Stimulated activated naive CD8-positive, alpha-beta T cell treated with anti-CD3 and anti-CD28 coated beads, Interleukin-15, Interleukin-2, amounts not matched to agents 100 ng/mL and 50 ng/mL, for 24 hours (primary cell): Measurements from ENCODE around the gene RPS21.

Experiments used
- H3K27ac Mint-ChIP-seq: one replicate; pipeline ENCODE4 v1.8.0; 2021; ENCODE audit warnings: mild to moderate bottlenecking, mixed read lengths
- H3K27me3 Mint-ChIP-seq: one replicate; pipeline ENCODE4 v1.8.0; 2021; ENCODE audit warnings: mixed read lengths
- H3K36me3 Mint-ChIP-seq: one replicate; pipeline ENCODE4 v1.8.0; 2021; ENCODE audit warnings: low read depth, mixed read lengths
- H3K4me1 Mint-ChIP-seq: one replicate; pipeline ENCODE4 v1.8.0; 2021; ENCODE audit warnings: low read depth, mixed read lengths
- H3K4me3 Mint-ChIP-seq: one replicate; pipeline ENCODE4 v1.8.0; 2021; ENCODE audit warnings: mild to moderate bottlenecking, mixed read lengths
- H3K9me3 Mint-ChIP-seq: one replicate; pipeline ENCODE4 v1.8.0; 2021; ENCODE audit warnings: mixed read lengths

The RPS21 gene

DNA sequence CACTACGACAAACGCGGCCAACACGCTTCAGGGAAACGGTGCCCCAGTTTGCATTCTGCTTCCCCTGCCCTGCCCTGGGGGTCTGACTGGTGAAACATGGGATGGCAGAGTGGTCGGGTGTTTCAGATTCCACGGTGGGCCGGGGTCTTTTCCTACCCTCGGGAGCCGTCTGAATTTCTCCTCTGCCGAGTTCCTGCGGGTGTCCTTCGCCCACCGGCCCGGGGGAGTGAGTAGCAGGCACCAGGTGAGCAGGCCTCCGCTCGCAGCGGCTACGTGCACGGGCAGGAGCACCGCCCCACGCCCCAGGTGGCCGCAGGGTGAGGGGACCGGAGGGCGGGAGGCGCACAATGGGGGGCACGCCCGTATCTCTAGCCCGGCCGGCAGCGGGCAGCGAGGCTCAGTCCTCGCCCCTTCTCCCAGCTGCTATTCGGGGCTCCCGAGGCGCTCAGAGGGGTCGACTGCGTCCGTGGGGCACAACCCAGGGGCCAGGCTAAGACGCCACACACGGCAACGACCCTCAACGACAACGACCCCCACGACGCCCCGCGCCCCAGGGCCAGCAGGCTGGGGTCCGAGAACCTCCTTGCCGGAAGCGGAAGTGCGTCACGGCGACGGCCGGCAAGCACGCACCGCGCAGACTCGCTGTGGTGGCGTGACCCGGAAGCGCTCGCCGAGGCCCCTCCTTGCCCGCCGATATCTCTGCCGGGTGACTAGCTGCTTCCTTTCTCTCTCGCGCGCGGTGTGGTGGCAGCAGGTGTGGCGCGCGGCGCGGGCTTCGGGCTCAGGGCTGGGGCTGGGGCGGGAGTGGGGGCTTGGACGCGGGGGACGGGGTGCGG, at the start of gene RPS21:
Gene RPS21, plus strand, starts transcription at position 721 of the 836 bp plus-strand sequence. CDS start 236 bp downstream, outside the sequence.
- peaks cover 59% of the 10 kb centered on the region for H3K36me3 Mint-ChIP-seq
- no peaks in the 10 kb centered on the region for H3K27me3 Mint-ChIP-seq
- peak within 1 kb of the TSS; percentile 96 for H3K4me3 Mint-ChIP-seq
- peaks cover 56% of the 10 kb centered on the region for H3K4me1 Mint-ChIP-seq
- H3K9me3 Mint-ChIP-seq, result peaks cover 6% of the 10 kb centered on the region
- peak within 1 kb of the TSS; percentile 96 for H3K27ac Mint-ChIP-seq

GRCh38 chr20:62337558-62338293, 49.2 kb upstream of the RPS21 start:
- Mint-ChIP-seq H3K4me3 (no peak overlapping the region), H3K9me3 (no peaks in the 10 kb centered on the region), H3K27ac (no peak overlapping the region), H3K4me1 (peaks cover 12% of the 10 kb centered on the region), H3K27me3 (peaks cover 7% of the 10 kb centered on the region), H3K36me3 (no peaks in the 10 kb centered on the region)

- Mint-ChIP-seq H3K9me3 (no peaks in the 10 kb centered on the region), H3K27me3 (peaks cover 7% of the 10 kb centered on the region), H3K4me3 (no peak overlapping the region), H3K36me3 (no peaks in the 10 kb centered on the region), H3K27ac (no peak overlapping the region), H3K4me1 (peaks cover 12% of the 10 kb centered on the region)
Measured at GRCh38 chr20:62338294-62338620, 48.6 kb upstream of the RPS21 start.

- peak overlapping the region; percentile 1 for H3K4me3 Mint-ChIP-seq
- H3K27ac Mint-ChIP-seq, result no peak overlapping the region
- peaks cover 7% of the 10 kb centered on the region for H3K27me3 Mint-ChIP-seq
- no peaks in the 10 kb centered on the region for H3K9me3 Mint-ChIP-seq
- H3K36me3 Mint-ChIP-seq, result no peaks in the 10 kb centered on the region
- peaks cover 12% of the 10 kb centered on the region for H3K4me1 Mint-ChIP-seq
Measured at GRCh38 chr20:62339647-62340062, 47.2 kb upstream of the RPS21 start.

GRCh38 chr20:62342910-62343309, 44.0 kb upstream of the RPS21 start:
- H3K27me3 Mint-ChIP-seq, result peaks cover 7% of the 10 kb centered on the region
- H3K36me3 Mint-ChIP-seq, result no peaks in the 10 kb centered on the region
- H3K27ac Mint-ChIP-seq, result no peak overlapping the region
- H3K9me3 Mint-ChIP-seq, result peaks cover under 1% of the 10 kb centered on the region
- H3K4me3 Mint-ChIP-seq, result no peak overlapping the region
- peaks cover 11% of the 10 kb centered on the region for H3K4me1 Mint-ChIP-seq

DNA sequence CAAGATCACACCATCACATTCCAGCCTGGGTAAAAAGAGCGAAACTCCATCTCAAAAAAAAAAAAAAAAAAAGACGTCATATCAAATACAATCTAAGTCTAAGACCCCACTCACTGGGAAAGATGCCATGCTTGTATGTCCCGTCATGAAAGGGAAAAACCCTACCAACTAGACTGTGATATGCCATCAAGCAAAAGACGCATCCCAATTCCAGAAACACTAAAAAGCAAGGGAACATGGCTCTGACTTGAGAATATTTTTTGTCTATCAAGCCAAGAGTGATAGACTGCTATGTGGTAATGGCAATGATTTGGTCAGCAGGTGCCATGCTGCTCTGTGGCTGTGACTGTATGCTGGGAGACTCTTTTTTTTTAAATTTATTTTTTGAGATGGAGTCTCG, 42.8 kb upstream of the RPS21 start:
- H3K27ac Mint-ChIP-seq, result no peak overlapping the region
- H3K4me3 Mint-ChIP-seq, result no peak overlapping the region
- H3K36me3 Mint-ChIP-seq, result no peaks in the 10 kb centered on the region
- peaks cover 7% of the 10 kb centered on the region for H3K27me3 Mint-ChIP-seq
- H3K9me3 Mint-ChIP-seq, result peaks cover 7% of the 10 kb centered on the region
- peaks cover 8% of the 10 kb centered on the region for H3K4me1 Mint-ChIP-seq

GRCh38 chr20:62344782-62345181, 42.1 kb upstream of the RPS21 start:
- Mint-ChIP-seq H3K27me3 (peaks cover 3% of the 10 kb centered on the region), H3K27ac (no peak overlapping the region), H3K36me3 (no peaks in the 10 kb centered on the region), H3K4me3 (no peak overlapping the region), H3K4me1 (peaks cover 3% of the 10 kb centered on the region), H3K9me3 (peaks cover 11% of the 10 kb centered on the region)

- H3K4me3 Mint-ChIP-seq, result no peak overlapping the region
- H3K27me3 Mint-ChIP-seq, result no peaks in the 10 kb centered on the region
- no peaks in the 10 kb centered on the region for H3K36me3 Mint-ChIP-seq
- peaks cover 11% of the 10 kb centered on the region for H3K9me3 Mint-ChIP-seq
- H3K27ac Mint-ChIP-seq, result no peak overlapping the region
- H3K4me1 Mint-ChIP-seq, result no peaks in the 10 kb centered on the region
Measured at GRCh38 chr20:62345681-62346370, 41.1 kb upstream of the RPS21 start.

GRCh38 chr20:62346398-62347150, 40.3 kb upstream of the RPS21 start:
- Mint-ChIP-seq H3K4me1 (no peaks in the 10 kb centered on the region), H3K27me3 (no peaks in the 10 kb centered on the region), H3K27ac (no peak overlapping the region), H3K9me3 (peaks cover 11% of the 10 kb centered on the region), H3K36me3 (no peaks in the 10 kb centered on the region), H3K4me3 (no peak overlapping the region)

- Mint-ChIP-seq H3K9me3 (peaks cover 11% of the 10 kb centered on the region), H3K4me1 (no peaks in the 10 kb centered on the region), H3K27ac (no peak overlapping the region), H3K27me3 (no peaks in the 10 kb centered on the region), H3K36me3 (no peaks in the 10 kb centered on the region), H3K4me3 (no peak overlapping the region)
Measured at GRCh38 chr20:62347151-62347404, 39.8 kb upstream of the RPS21 start.

DNA sequence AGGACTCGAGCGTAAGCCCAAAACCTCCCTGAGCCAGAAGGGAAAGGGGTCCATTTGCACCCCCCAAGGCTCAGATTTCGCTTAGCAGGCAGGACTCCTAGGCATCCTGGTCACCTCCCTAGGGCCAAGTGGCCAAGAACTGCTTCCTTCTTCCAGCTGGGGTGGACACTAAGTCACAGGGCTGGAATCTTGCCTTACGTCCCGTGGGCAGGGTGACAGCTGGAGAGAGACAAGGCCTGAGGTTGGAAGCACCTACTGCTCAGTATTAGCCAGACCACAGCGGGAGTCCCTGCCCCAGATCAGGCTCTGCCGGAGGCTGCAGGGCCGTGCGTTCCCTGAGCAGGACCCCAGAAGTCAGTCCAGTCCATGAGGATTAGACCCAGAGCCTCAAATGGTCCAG, 39.5 kb upstream of the RPS21 start:
- H3K36me3 Mint-ChIP-seq, result no peaks in the 10 kb centered on the region
- H3K4me3 Mint-ChIP-seq, result no peak overlapping the region
- H3K9me3 Mint-ChIP-seq, result peaks cover 11% of the 10 kb centered on the region
- no peaks in the 10 kb centered on the region for H3K27me3 Mint-ChIP-seq
- H3K4me1 Mint-ChIP-seq, result no peaks in the 10 kb centered on the region
- H3K27ac Mint-ChIP-seq, result no peak overlapping the region

GRCh38 chr20:62348604-62349003, 38.3 kb upstream of the RPS21 start:
- peaks cover 11% of the 10 kb centered on the region for H3K9me3 Mint-ChIP-seq
- H3K36me3 Mint-ChIP-seq, result no peaks in the 10 kb centered on the region
- H3K27me3 Mint-ChIP-seq, result no peaks in the 10 kb centered on the region
- H3K27ac Mint-ChIP-seq, result no peak overlapping the region
- H3K4me3 Mint-ChIP-seq, result no peak overlapping the region
- no peaks in the 10 kb centered on the region for H3K4me1 Mint-ChIP-seq

- H3K27ac Mint-ChIP-seq, result peak overlapping the region; percentile 36
- H3K4me1 Mint-ChIP-seq, result no peaks in the 10 kb centered on the region
Measured at GRCh38 chr20:62349556-62350097, 37.3 kb upstream of the RPS21 start.

GRCh38 chr20:62350098-62350628, 36.7 kb upstream of the RPS21 start:
- H3K27me3 Mint-ChIP-seq, result no peaks in the 10 kb centered on the region
- H3K4me3 Mint-ChIP-seq, result no peak overlapping the region
- peaks cover 11% of the 10 kb centered on the region for H3K9me3 Mint-ChIP-seq
- H3K27ac Mint-ChIP-seq, result no peak overlapping the region
- H3K4me1 Mint-ChIP-seq, result no peaks in the 10 kb centered on the region
- no peaks in the 10 kb centered on the region for H3K36me3 Mint-ChIP-seq

More at GRCh38 chr20:62349556-62350097, 37.3 kb upstream of the RPS21 start:
- no peaks in the 10 kb centered on the region for H3K27me3 Mint-ChIP-seq
- H3K36me3 Mint-ChIP-seq, result no peaks in the 10 kb centered on the region
- no peak overlapping the region for H3K4me3 Mint-ChIP-seq
- peaks cover 11% of the 10 kb centered on the region for H3K9me3 Mint-ChIP-seq
